ENCODE results near the gene SLC25A41.

- TF ChIP-seq CTCF (IDR thresholded peaks at IDR 0.05; ENCODE audit: low read length) (no peak), EZH2 (IDR thresholded peaks at IDR 0.05; ENCODE audit: borderline replicate concordance, low read length) (no peak)
These were observed 46.2 kb downstream of the SLC25A41 start for GRCh38 chr19:6387372-6387771.
